H9 (cell line): Measurements from ENCODE around the gene KDM4C. TPM values are rescaled to one million over a fixed set of nuclear protein-coding genes. Genes with fewer than 3 reads are reported as not detected.
A peak's percentile ranks its signal among the peaks of the same experiment; 100 is the strongest.

Experiments used
- DNase-seq: peaks from one replicate; pipeline ENCODE4 v3.0.0-alpha.2; 2017
- H2AFZ ChIP-seq: one replicate; pipeline ENCODE4 v1.6.1; 2013; ENCODE audit warnings: mild to moderate bottlenecking, low read length, control low read depth, moderate library complexity
- H2AK5ac ChIP-seq: 2 replicates; pipeline ENCODE4 v1.6.1; 2013; ENCODE audit warnings: low read length, control low read depth, mixed read lengths; ENCODE audit not compliant: insufficient read length
- H2BK120ac ChIP-seq: one replicate; pipeline ENCODE4 v1.6.1; 2013; ENCODE audit warnings: low read depth, mild to moderate bottlenecking, low read length, control low read depth, inconsistent platforms; ENCODE audit not compliant: poor library complexity, severe bottlenecking
- H2BK12ac ChIP-seq: 2 replicates; pipeline ENCODE4 v1.6.1; 2013; ENCODE audit warnings: low read length, control low read depth, mixed read lengths, low read depth; ENCODE audit not compliant: insufficient read length
- H2BK15ac ChIP-seq: 2 replicates; pipeline ENCODE4 v1.6.1; 2013; ENCODE audit warnings: low read depth, low read length, control low read depth
- H2BK20ac ChIP-seq: one replicate; pipeline ENCODE4 v1.6.1; 2013; ENCODE audit warnings: low read depth, mild to moderate bottlenecking, low read length, control low read depth, inconsistent platforms; ENCODE audit not compliant: poor library complexity, severe bottlenecking
- H2BK5ac ChIP-seq: 2 replicates; pipeline ENCODE4 v1.6.1; 2013; ENCODE audit warnings: low read length, control low read depth, mixed read lengths; ENCODE audit not compliant: insufficient read length
- H3K14ac ChIP-seq: 2 replicates; pipeline ENCODE4 v1.6.1; 2013; ENCODE audit warnings: low read length, control low read depth; ENCODE audit not compliant: insufficient read depth
- H3K18ac ChIP-seq: 2 replicates; pipeline ENCODE4 v1.6.1; 2013; ENCODE audit warnings: low read depth, mild to moderate bottlenecking, mixed read lengths, low read length, control low read depth; ENCODE audit not compliant: insufficient read length
- H3K23ac ChIP-seq: 2 replicates; pipeline ENCODE4 v1.6.1; 2013; ENCODE audit warnings: low read length, control low read depth, mixed read lengths, low read depth; ENCODE audit not compliant: insufficient read length
- H3K23me2 ChIP-seq: 2 replicates; pipeline ENCODE4 v1.6.1; 2013; ENCODE audit warnings: low read depth, mild to moderate bottlenecking, mixed read lengths, low read length, control low read depth; ENCODE audit not compliant: insufficient read length, poor library complexity, severe bottlenecking
- H3K27ac ChIP-seq: 2 replicates; pipeline ENCODE4 v1.5.1; 2013; ENCODE audit warnings: low read length, control low read depth, mixed read lengths, low read depth; ENCODE audit not compliant: insufficient read length
- H3K27me3 ChIP-seq: 2 replicates; pipeline ENCODE4 v1.6.1; 2013; ENCODE audit warnings: low read length, control low read depth, inconsistent platforms; ENCODE audit not compliant: insufficient read depth
- H3K4ac ChIP-seq: 2 replicates; pipeline ENCODE4 v1.6.1; 2013; ENCODE audit warnings: low read depth, mild to moderate bottlenecking, control low read depth, inconsistent platforms, low read length, moderate library complexity
- H3K4me1 ChIP-seq: 2 replicates; pipeline ENCODE4 v1.6.1; 2013; ENCODE audit warnings: low read length, control low read depth, inconsistent platforms; ENCODE audit not compliant: insufficient read depth
- H3K4me2 ChIP-seq: 2 replicates; pipeline ENCODE4 v1.6.1; 2013; ENCODE audit warnings: low read length, control low read depth, mixed read lengths; ENCODE audit not compliant: insufficient read length, insufficient read depth
- H3K56ac ChIP-seq: 2 replicates; pipeline ENCODE4 v1.6.1; 2013; ENCODE audit warnings: low read depth, mild to moderate bottlenecking, mixed read lengths, low read length, control low read depth; ENCODE audit not compliant: insufficient read length
- H3K79me1 ChIP-seq: 2 replicates; pipeline ENCODE4 v1.6.1; 2013; ENCODE audit warnings: low read depth, mild to moderate bottlenecking, moderate library complexity, low read length, control low read depth, inconsistent platforms; ENCODE audit not compliant: insufficient read depth, poor library complexity, severe bottlenecking
- H3K79me2 ChIP-seq: 2 replicates; pipeline ENCODE4 v1.6.1; 2013; ENCODE audit warnings: low read length, control low read depth, inconsistent platforms; ENCODE audit not compliant: insufficient read depth
- H3K9ac ChIP-seq: 2 replicates; pipeline ENCODE4 v1.6.1; 2013; ENCODE audit warnings: low read length, control low read depth, mixed read lengths; ENCODE audit not compliant: insufficient read length; ENCODE audit errors: extremely low read depth
- H3K9me3 ChIP-seq: one replicate; pipeline ENCODE4 v1.6.1; 2013; ENCODE audit warnings: low read depth, low read length, inconsistent platforms; ENCODE audit not compliant: control insufficient read depth
- H3T11ph ChIP-seq: one replicate; pipeline ENCODE4 v1.6.1; 2013; ENCODE audit warnings: mild to moderate bottlenecking, low read length, control low read depth, inconsistent platforms
- H4K20me1 ChIP-seq: one replicate; pipeline ENCODE4 v1.6.1; 2013; ENCODE audit not compliant: control insufficient read depth, insufficient read length, insufficient read depth
- H4K5ac ChIP-seq: 2 replicates; pipeline ENCODE4 v1.6.1; 2013; ENCODE audit warnings: low read depth, mild to moderate bottlenecking, mixed read lengths, low read length, control low read depth; ENCODE audit not compliant: insufficient read length
- H4K8ac ChIP-seq: replicated peaks from 2 replicates; pipeline ENCODE4 v1.6.1; 2013; ENCODE audit warnings: low read length, control low read depth, mixed read lengths, low read depth; ENCODE audit not compliant: insufficient read length
- H4K91ac ChIP-seq: 2 replicates; pipeline ENCODE4 v1.6.1; 2013; ENCODE audit warnings: low read depth, mild to moderate bottlenecking, moderate library complexity, mixed read lengths, low read length, control low read depth; ENCODE audit not compliant: insufficient read length
- H3K27ac Mint-ChIP-seq, 3 experiments: 2 replicates in 2 of 3; 3 replicates in 1 of 3; pipeline ENCODE4 v1.8.0; 2020 to 2021; ENCODE audit warnings: mixed read lengths in 3 of 3, mild to moderate bottlenecking in 1 of 3, moderate library complexity in 1 of 3
- H3K27me3 Mint-ChIP-seq: 2 replicates; pipeline ENCODE4 v1.8.0; 2021; ENCODE audit warnings: low read depth, mild to moderate bottlenecking, moderate library complexity, mixed read lengths
- H3K36me3 Mint-ChIP-seq, 3 experiments: 2 replicates in 2 of 3; 3 replicates in 1 of 3; pipeline ENCODE4 v1.8.0; 2020 to 2021; ENCODE audit warnings: low read depth in 3 of 3, mixed read lengths in 3 of 3; ENCODE audit not compliant: insufficient read depth in 1 of 3
- H3K4me1 Mint-ChIP-seq, 2 experiments: 2 replicates each; pipeline ENCODE4 v1.8.0; 2020; ENCODE audit warnings: mixed read lengths in 2 of 2
- H3K4me3 Mint-ChIP-seq, 2 experiments: 2 replicates in 1 of 2; 3 replicates in 1 of 2; pipeline ENCODE4 v1.8.0; 2020 to 2021; ENCODE audit warnings: mild to moderate bottlenecking in 2 of 2, mixed read lengths in 2 of 2, moderate library complexity in 1 of 2
- H3K9me3 Mint-ChIP-seq, 2 experiments: 2 replicates in 1 of 2; 3 replicates in 1 of 2; pipeline ENCODE4 v1.8.0; 2020; ENCODE audit warnings: mild to moderate bottlenecking in 2 of 2, mixed read lengths in 2 of 2, moderate library complexity in 1 of 2
- WGBS: extraction: QIAGEN DNeasy Blood & Tissue Kit; methylation state at CpG from one replicate; pipeline ENCODE4 v1.1.7; 2013; ENCODE audit warnings: missing lambda C conversion rate, low lambda C conversion rate, mixed read lengths; ENCODE audit not compliant: insufficient read length; ENCODE audit errors: extremely low coverage; 5-methylcytosine and 5-hydroxymethylcytosine counted together
- total RNA-seq: library from RNA; stranded (reverse); gene quantifications from 2 replicates; pipeline ENCODE4 v1.2.1, GENCODE V29; 2021
- TF ChIP-seq, protein P1 (sequence below): fragments of 200-600 bp; sonication (generic); conservative IDR thresholded peaks from 3 replicates; pipeline ENCODE4 v1.8.0; 2021; ENCODE audit warnings: antibody characterized with exemption, mild to moderate bottlenecking

Gene KDM4C
- total RNA-seq, 1 experiment from 2014 or later = 24.0 TPM

DNA sequence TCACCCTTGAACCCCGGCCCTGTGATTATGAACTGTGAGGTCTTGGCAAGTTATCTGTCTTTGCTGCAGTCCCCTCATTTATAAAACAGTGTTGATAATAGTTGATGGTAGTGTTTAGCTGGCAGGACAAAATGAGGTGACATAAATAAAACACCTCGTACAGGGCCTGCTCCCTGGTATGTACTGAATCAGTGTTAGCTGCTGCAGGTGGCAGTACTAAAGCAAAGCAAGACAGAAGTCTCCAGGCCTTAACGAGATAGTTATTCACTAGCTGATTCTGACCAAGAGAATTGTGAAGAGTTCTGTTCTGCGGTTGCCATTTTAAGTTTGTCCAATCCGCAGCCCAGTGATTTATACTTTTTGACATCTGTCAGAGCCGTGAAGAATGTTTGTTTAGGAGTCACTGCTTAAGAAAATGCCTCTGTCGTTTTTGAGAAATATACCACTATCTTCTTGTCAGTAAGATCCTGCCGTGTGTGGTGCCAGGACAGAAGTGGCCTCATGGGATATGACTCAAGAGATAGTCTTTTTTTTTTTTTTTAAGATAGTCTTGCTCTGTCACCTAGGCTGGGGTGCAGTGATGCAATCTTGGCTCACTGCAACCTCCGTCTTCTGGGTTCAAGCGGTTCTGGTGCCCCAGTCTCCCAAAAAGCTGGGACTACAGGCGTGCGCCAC is 75.9 kb downstream of the KDM4C start:
- Mint-ChIP-seq H3K27ac (peak overlapping the region in 1 of 3 experiments; percentile 39; a peak in 1 of 7 replicates), H3K9me3 (peaks cover 3 to 7% of the 10 kb centered on the region in 2 experiments; a peak in 4 of 5 replicates), H3K4me1 (0 out of 4 replicates have a peak, but pooled peaks cover 0 to 5% of the 10 kb centered on the region in 2 experiments), H3K4me3 (no peak overlapping the region), H3K27me3 (no peaks in the 10 kb centered on the region), H3K36me3 (peaks cover 31 to 46% (median 40%) of the 10 kb centered on the region in 3 experiments)
- Histone ChIP-seq H2BK20ac (no peak overlapping the region), H4K5ac (no peak overlapping the region), H2AK5ac (no peak overlapping the region), H4K8ac (no peak overlapping the region), H3K18ac (no peak overlapping the region), H3K9me3 (no peaks in the 10 kb centered on the region), H2BK120ac (no peak overlapping the region), H3K23me2 (no peaks in the 10 kb centered on the region), H3K4me1 (no peaks in the 10 kb centered on the region), H4K91ac (no peak overlapping the region), H3K4ac (no peak overlapping the region), H2AFZ (no peak overlapping the region), H3T11ph (no peak overlapping the region), H2BK12ac (no peak overlapping the region), H3K79me1 (no peaks in the 10 kb centered on the region), H4K20me1 (no peaks in the 10 kb centered on the region), H3K4me2 (no peak overlapping the region), H3K23ac (no peak overlapping the region), H3K27ac (no peak overlapping the region), H3K14ac (no peak overlapping the region), H3K79me2 (no peaks in the 10 kb centered on the region), H3K56ac (no peak overlapping the region), H3K27me3 (no peaks in the 10 kb centered on the region), H2BK5ac (no peak overlapping the region), H3K9ac (no peak overlapping the region), H2BK15ac (no peak overlapping the region)
- DNase-seq = no peak
- no CpG with 5 or more reads among the region's 12 CpGs for WGBS
- TF ChIP-seq, protein P1, sequence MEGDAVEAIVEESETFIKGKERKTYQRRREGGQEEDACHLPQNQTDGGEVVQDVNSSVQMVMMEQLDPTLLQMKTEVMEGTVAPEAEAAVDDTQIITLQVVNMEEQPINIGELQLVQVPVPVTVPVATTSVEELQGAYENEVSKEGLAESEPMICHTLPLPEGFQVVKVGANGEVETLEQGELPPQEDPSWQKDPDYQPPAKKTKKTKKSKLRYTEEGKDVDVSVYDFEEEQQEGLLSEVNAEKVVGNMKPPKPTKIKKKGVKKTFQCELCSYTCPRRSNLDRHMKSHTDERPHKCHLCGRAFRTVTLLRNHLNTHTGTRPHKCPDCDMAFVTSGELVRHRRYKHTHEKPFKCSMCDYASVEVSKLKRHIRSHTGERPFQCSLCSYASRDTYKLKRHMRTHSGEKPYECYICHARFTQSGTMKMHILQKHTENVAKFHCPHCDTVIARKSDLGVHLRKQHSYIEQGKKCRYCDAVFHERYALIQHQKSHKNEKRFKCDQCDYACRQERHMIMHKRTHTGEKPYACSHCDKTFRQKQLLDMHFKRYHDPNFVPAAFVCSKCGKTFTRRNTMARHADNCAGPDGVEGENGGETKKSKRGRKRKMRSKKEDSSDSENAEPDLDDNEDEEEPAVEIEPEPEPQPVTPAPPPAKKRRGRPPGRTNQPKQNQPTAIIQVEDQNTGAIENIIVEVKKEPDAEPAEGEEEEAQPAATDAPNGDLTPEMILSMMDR = no peak
